ENCODE measurements around the gene UQCRH. TPM values are rescaled to one million over a fixed set of nuclear protein-coding genes. Genes with fewer than 3 reads are reported as not detected.

Gene UQCRH
- total and polyA plus RNA-seq, 2 of the 13 experiments (the other 11 are each of a cell fraction or from before 2014, with no cell fraction given): 548 to 556 TPM

DNA sequence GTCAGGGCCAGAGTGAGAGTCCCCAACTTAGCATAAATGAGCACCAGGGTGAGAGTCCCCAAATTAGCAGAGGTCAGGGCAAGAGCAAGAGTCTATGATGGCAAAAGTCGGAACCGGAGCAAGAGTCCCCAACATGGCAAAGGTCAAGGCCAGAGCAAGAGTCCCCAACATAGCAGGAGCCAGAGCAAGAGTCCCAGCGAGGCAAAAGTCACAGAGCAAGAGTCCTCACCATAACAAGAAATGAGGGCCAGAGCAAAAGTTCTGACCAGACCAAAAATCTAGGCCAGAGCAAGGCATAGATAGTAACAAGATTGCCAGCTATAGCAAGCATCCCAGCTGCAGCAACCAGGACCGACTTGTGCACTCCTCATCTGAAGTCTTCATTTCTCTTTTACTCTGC is 40.2 kb downstream of the UQCRH start:
- no peaks in the 10 kb centered on the region for H4K20me1 ChIP-seq (ENCODE audit: insufficient read depth, low read length)
- no peak overlapping the region for H3K4me3 ChIP-seq (replicated peaks in 1 of 3; ENCODE audit: insufficient read depth in 1 of 3, low read depth in 2 of 3, low read length in 3 of 3)
- ATAC-seq: no peak
- H3K4me2 ChIP-seq (ENCODE audit: low read depth, low read length): no peak overlapping the region
- intact Hi-C loops (cut with micrococcal nuclease; ENCODE audit: unreplicated experiment): no loop called here
- no peak overlapping the region for H2AFZ ChIP-seq (ENCODE audit: low read length)
- in situ Hi-C loops (cut with HindIII; ENCODE audit: extremely low pct_ligation_motif_present, low pct_unique_long_range_greater_than_20kb): no loop called here
- H3K9me3 ChIP-seq (ENCODE audit: low read length): no peaks in the 10 kb centered on the region
- CTCF ChIA-PET (ENCODE audit: low intra/inter-chr PET ratio, low total read pairs): no interaction called here
- H3K27ac ChIP-seq (ENCODE audit: extremely low read length, insufficient read depth, low read length): no peak overlapping the region
- POLR2A ChIA-PET: interaction anchor here (2.3 kb wide), 1 partner anchor 40 kb away, joined by 6 read pairs; the partner anchor contains the start of genes LRRC41 and UQCRH
- H3K4me1 ChIP-seq (ENCODE audit: insufficient read depth, low read length): peaks cover 59% of the 10 kb centered on the region
- H3K9ac ChIP-seq (ENCODE audit: insufficient read depth, low read depth, low read length): no peak overlapping the region
- H3K79me2 ChIP-seq (ENCODE audit: insufficient read depth, low read length): peaks cover 17% of the 10 kb centered on the region
- DNase-seq (ENCODE audit: low spot score): no peak
- TF ChIP-seq RBFOX2 (IDR thresholded peaks at IDR 0.05; ENCODE audit: low read depth, low read length) (0 out of 2 replicates have a peak, but pooled peaks have one; percentile 29), ATM (IDR thresholded peaks at IDR 0.05; ENCODE audit: borderline replicate concordance) (no peak), REPIN1 (CRISPR knock-in tag; IDR thresholded peaks at IDR 0.05; ENCODE audit: borderline replicate concordance, low read depth) (no peak)
- TF ChIP-seq, protein P1, sequence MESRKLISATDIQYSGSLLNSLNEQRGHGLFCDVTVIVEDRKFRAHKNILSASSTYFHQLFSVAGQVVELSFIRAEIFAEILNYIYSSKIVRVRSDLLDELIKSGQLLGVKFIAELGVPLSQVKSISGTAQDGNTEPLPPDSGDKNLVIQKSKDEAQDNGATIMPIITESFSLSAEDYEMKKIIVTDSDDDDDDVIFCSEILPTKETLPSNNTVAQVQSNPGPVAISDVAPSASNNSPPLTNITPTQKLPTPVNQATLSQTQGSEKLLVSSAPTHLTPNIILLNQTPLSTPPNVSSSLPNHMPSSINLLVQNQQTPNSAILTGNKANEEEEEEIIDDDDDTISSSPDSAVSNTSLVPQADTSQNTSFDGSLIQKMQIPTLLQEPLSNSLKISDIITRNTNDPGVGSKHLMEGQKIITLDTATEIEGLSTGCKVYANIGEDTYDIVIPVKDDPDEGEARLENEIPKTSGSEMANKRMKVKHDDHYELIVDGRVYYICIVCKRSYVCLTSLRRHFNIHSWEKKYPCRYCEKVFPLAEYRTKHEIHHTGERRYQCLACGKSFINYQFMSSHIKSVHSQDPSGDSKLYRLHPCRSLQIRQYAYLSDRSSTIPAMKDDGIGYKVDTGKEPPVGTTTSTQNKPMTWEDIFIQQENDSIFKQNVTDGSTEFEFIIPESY (CRISPR knock-in tag; IDR thresholded peaks at IDR 0.05): no peak
- no peak for FAIRE-seq
- BruUV-seq (replicated peaks): no TSS peak
- peaks cover 6 to 25% of the 10 kb centered on the region in 2 experiments; a peak in 4 of 5 replicates for H3K36me3 ChIP-seq (replicated peaks in 1 of 2; ENCODE audit: control insufficient read depth in 1 of 2, insufficient read depth in 2 of 2, low read length in 2 of 2)
- no peaks in the 10 kb centered on the region; a peak in 1 of 5 replicates for H3K27me3 ChIP-seq (ENCODE audit: control insufficient read depth in 1 of 2, insufficient read depth in 2 of 2, low read length in 2 of 2)
- 93% methylated on average over 4 of the region's 4 CpGs for WGBS (ENCODE audit: low lambda C conversion rate)

DNA sequence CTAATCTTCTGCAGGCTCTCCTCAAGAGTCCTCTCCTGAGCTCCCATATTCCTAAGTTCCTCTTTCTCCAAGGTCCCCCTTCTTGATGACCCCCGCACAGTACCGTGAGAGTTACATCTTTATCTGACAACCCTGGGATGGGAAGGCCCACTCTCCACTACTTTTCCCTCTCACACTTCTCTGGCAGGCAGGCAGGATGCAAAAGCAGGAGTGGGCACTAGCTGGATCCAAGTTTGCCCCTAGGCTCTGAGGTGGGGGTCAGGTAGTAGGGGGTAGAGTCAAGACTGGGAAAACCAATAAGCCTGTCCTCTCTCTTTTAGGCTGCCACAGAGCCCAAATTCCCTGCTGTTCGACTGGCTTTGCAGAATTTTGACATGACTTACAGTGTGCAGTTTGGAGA is 41.0 kb downstream of the UQCRH start:
- Histone ChIP-seq H3K36me3 (replicated peaks in 1 of 2; ENCODE audit: control insufficient read depth in 1 of 2, insufficient read depth in 2 of 2, low read length in 2 of 2) (peaks cover 6 to 28% of the 10 kb centered on the region in 2 experiments; a peak in 4 of 5 replicates), H3K79me2 (ENCODE audit: insufficient read depth, low read length) (peaks cover 17% of the 10 kb centered on the region), H3K4me2 (ENCODE audit: low read depth, low read length) (peak overlapping the region; percentile 51; the same call in 1 of the 2 replicates), H4K20me1 (ENCODE audit: insufficient read depth, low read length) (no peaks in the 10 kb centered on the region), H3K4me3 (replicated peaks in 1 of 3; ENCODE audit: insufficient read depth in 1 of 3, low read depth in 2 of 3, low read length in 3 of 3) (no peak overlapping the region), H3K9me3 (ENCODE audit: low read length) (no peaks in the 10 kb centered on the region), H3K27me3 (ENCODE audit: control insufficient read depth in 1 of 2, insufficient read depth in 2 of 2, low read length in 2 of 2) (no peaks in the 10 kb centered on the region; a peak in 1 of 5 replicates), H3K27ac (ENCODE audit: extremely low read length, insufficient read depth, low read length) (peak overlapping the region; percentile 50), H2AFZ (ENCODE audit: low read length) (no peak overlapping the region), H3K9ac (ENCODE audit: insufficient read depth, low read depth, low read length) (no peak overlapping the region), H3K4me1 (ENCODE audit: insufficient read depth, low read length) (peaks cover 57% of the 10 kb centered on the region)
- no TSS peak for BruUV-seq (replicated peaks)
- ChIA-PET CTCF (ENCODE audit: low intra/inter-chr PET ratio, low total read pairs) (interaction anchor here (5.6 kb wide), 1 partner anchor 10 kb away, joined by 47 read pairs; no protein-coding TSS in a partner anchor), POLR2A (interaction anchor here (2.3 kb wide), 1 partner anchor 41 kb away, joined by 6 read pairs; the partner anchor contains the start of genes LRRC41 and UQCRH)
- ATAC-seq: no peak
- intact Hi-C loops (cut with micrococcal nuclease; ENCODE audit: unreplicated experiment): no loop called here
- in situ Hi-C loops (cut with HindIII; ENCODE audit: extremely low pct_ligation_motif_present, low pct_unique_long_range_greater_than_20kb): no loop called here
- 92% methylated on average over 3 of the region's 3 CpGs for WGBS (ENCODE audit: low lambda C conversion rate)
- DNase-seq (ENCODE audit: low spot score): no peak
- FAIRE-seq: no peak
- TF ChIP-seq ETV6 (CRISPR knock-in tag; conservative IDR thresholded peaks at IDR 0.05) (no peak), RNF2 (conservative IDR thresholded peaks at IDR 0.05; ENCODE audit: low read depth) (no peak), ZBTB42 (CRISPR knock-in tag; IDR thresholded peaks at IDR 0.05) (no peak), ZNF543 (CRISPR knock-in tag; IDR thresholded peaks at IDR 0.05) (no peak), EEA1 (CRISPR knock-in tag; IDR thresholded peaks at IDR 0.05; ENCODE audit: borderline replicate concordance) (no peak), POLR2AphosphoS2 (IDR thresholded peaks at IDR 0.05; ENCODE audit: low read depth, low read length) (no peak), NKX3-1 (CRISPR knock-in tag; IDR thresholded peaks at IDR 0.05) (no peak)
- TF ChIP-seq, protein P2, sequence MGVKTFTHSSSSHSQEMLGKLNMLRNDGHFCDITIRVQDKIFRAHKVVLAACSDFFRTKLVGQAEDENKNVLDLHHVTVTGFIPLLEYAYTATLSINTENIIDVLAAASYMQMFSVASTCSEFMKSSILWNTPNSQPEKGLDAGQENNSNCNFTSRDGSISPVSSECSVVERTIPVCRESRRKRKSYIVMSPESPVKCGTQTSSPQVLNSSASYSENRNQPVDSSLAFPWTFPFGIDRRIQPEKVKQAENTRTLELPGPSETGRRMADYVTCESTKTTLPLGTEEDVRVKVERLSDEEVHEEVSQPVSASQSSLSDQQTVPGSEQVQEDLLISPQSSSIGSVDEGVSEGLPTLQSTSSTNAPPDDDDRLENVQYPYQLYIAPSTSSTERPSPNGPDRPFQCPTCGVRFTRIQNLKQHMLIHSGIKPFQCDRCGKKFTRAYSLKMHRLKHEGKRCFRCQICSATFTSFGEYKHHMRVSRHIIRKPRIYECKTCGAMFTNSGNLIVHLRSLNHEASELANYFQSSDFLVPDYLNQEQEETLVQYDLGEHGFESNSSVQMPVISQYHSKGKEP (CRISPR knock-in tag; IDR thresholded peaks at IDR 0.05): no peak
- TF ChIP-seq, protein P3, sequence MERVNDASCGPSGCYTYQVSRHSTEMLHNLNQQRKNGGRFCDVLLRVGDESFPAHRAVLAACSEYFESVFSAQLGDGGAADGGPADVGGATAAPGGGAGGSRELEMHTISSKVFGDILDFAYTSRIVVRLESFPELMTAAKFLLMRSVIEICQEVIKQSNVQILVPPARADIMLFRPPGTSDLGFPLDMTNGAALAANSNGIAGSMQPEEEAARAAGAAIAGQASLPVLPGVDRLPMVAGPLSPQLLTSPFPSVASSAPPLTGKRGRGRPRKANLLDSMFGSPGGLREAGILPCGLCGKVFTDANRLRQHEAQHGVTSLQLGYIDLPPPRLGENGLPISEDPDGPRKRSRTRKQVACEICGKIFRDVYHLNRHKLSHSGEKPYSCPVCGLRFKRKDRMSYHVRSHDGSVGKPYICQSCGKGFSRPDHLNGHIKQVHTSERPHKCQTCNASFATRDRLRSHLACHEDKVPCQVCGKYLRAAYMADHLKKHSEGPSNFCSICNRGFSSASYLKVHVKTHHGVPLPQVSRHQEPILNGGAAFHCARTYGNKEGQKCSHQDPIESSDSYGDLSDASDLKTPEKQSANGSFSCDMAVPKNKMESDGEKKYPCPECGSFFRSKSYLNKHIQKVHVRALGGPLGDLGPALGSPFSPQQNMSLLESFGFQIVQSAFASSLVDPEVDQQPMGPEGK (CRISPR knock-in tag; IDR thresholded peaks at IDR 0.05): no peak

Data from HepG2 (cell line).